Measurements from ENCODE around the gene NTF3.

The NTF3 gene

DNA sequence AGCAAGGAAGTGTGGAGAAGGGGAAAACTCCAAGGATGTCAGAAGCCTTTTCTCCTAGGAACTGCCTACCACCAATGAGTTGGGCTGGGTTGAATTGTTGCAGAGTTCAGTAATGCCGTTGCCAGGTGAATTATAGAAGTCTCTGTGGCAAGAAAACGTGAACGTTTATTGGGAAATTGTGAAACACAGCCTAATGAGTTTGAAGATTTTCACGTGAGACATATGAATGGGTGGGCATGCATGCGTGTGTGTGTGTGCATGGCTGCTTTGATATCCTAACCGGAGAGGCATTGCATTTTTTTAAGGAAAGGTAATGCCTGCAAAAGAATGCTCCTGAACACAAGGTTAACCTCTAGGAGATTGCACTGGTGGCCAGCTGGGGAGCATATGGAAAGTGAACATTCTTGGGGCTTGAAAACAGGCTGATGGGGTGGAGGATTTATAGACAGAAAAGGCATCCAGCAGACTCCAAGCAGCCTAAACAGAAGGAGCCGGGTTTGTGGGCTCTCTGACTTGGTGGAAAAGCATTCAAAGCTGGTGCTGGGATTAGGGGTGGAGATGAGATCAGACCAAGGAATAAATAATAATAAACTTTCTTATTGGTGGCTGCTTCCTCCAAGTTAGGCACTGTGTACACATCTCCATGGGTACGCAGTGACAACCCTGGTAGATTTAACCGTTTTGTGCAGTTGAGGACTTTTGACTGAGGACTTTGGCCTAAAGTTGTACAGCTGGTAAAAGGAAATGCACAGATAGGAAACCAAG, 67.8 kb downstream of the NTF3 start:
- Histone ChIP-seq H3K4me3 (ENCODE audit: severe bottlenecking) (no peak overlapping the region), H3K27me3 (ENCODE audit: insufficient read depth, poor library complexity, severe bottlenecking) (peaks cover 13% of the 10 kb centered on the region), H3K27ac (ENCODE audit: poor library complexity, severe bottlenecking) (no peak overlapping the region), H3K9me3 (ENCODE audit: severe bottlenecking) (no peaks in the 10 kb centered on the region), H3K36me3 (ENCODE audit: low read depth) (no peaks in the 10 kb centered on the region), H3K4me1 (ENCODE audit: insufficient read depth, poor library complexity, severe bottlenecking) (no peaks in the 10 kb centered on the region)
- DNase-seq (ENCODE audit: low spot score) (no peak), ATAC-seq (ENCODE audit: low read depth) (no peak)
- TF ChIP-seq, protein P1, sequence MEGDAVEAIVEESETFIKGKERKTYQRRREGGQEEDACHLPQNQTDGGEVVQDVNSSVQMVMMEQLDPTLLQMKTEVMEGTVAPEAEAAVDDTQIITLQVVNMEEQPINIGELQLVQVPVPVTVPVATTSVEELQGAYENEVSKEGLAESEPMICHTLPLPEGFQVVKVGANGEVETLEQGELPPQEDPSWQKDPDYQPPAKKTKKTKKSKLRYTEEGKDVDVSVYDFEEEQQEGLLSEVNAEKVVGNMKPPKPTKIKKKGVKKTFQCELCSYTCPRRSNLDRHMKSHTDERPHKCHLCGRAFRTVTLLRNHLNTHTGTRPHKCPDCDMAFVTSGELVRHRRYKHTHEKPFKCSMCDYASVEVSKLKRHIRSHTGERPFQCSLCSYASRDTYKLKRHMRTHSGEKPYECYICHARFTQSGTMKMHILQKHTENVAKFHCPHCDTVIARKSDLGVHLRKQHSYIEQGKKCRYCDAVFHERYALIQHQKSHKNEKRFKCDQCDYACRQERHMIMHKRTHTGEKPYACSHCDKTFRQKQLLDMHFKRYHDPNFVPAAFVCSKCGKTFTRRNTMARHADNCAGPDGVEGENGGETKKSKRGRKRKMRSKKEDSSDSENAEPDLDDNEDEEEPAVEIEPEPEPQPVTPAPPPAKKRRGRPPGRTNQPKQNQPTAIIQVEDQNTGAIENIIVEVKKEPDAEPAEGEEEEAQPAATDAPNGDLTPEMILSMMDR (IDR thresholded peaks at IDR 0.05; ENCODE audit: poor library complexity, severe bottlenecking): no peak

DNA sequence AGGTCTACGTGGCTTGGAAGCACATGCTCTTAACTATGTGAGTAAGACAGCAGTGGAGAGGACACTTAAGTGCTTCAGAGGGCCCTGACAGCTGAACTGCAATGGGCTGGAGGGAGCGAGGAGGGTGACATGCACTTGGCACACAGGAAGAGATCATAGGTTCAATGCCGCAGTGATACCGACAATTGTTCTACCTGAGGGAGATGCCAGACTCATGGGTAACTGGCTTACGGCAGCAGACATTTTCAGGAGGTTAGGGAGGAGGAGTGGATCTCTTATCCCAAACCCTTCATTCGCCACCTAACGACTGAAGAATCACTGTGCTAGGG, 68.4 kb downstream of the NTF3 start:
- Histone ChIP-seq H3K4me3 (ENCODE audit: severe bottlenecking) (no peak overlapping the region), H3K27me3 (ENCODE audit: insufficient read depth, poor library complexity, severe bottlenecking) (peaks cover 13% of the 10 kb centered on the region), H3K27ac (ENCODE audit: poor library complexity, severe bottlenecking) (no peak overlapping the region), H3K4me1 (ENCODE audit: insufficient read depth, poor library complexity, severe bottlenecking) (no peaks in the 10 kb centered on the region), H3K9me3 (ENCODE audit: severe bottlenecking) (no peaks in the 10 kb centered on the region), H3K36me3 (ENCODE audit: low read depth) (no peaks in the 10 kb centered on the region)
- no peak for DNase-seq (ENCODE audit: low spot score)
- no peak for ATAC-seq (ENCODE audit: low read depth)
- TF ChIP-seq, protein P1 (IDR thresholded peaks at IDR 0.05; ENCODE audit: poor library complexity, severe bottlenecking): no peak

DNA sequence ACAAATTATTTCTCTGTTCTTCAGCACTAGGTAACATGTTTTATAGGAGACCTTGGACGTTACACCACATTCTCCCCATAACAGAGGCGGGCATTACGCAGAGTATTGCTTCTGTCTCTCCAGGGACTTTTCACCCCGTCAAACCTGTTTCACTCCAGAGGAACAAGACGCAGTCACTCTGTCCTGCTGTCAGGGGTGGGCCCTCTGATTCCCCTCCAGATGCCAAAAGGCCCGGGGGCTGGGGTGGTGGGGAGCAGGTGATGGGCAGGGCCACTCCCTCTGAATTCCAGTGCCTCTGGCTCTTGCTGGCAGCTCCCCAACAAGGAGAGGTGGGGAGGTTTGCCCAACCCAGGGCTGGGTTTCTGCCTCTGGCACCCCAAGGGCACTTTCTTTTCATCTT, 71.9 kb downstream of the NTF3 start:
- H3K27me3 ChIP-seq (ENCODE audit: insufficient read depth, poor library complexity, severe bottlenecking): peaks cover 13% of the 10 kb centered on the region
- no peak overlapping the region for H3K4me3 ChIP-seq (ENCODE audit: severe bottlenecking)
- TF ChIP-seq, protein P1 (IDR thresholded peaks at IDR 0.05; ENCODE audit: poor library complexity, severe bottlenecking): no peak
- no peaks in the 10 kb centered on the region for H3K36me3 ChIP-seq (ENCODE audit: low read depth)
- no peaks in the 10 kb centered on the region for H3K9me3 ChIP-seq (ENCODE audit: severe bottlenecking)
- H3K27ac ChIP-seq (ENCODE audit: poor library complexity, severe bottlenecking): no peak overlapping the region
- peak; percentile 35; the same call in 1 of the 3 replicates for ATAC-seq (ENCODE audit: low read depth)
- DNase-seq (ENCODE audit: low spot score): no peak
- H3K4me1 ChIP-seq (ENCODE audit: insufficient read depth, poor library complexity, severe bottlenecking): no peaks in the 10 kb centered on the region

DNA sequence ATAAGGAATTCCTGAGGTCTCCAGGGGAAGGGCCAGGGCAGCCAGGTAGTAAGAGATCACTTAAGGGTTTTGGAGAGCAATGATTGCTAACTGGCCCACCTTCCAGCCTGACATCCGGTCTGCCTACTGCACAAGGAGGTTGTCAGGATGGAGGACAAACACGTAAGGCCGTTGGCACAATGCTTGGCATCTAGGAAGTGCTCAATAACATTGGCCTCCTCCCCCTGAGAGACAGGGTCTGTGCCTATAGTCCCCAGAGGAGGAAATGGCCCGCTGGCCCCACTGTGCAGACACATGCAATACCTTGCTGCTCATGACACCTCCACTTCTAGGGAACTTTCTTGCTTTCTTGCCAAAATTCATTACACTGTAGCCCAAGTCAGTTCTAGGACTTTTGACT, 73.2 kb downstream of the NTF3 start:
- H3K36me3 ChIP-seq (ENCODE audit: low read depth): no peaks in the 10 kb centered on the region
- DNase-seq (ENCODE audit: low spot score): no peak
- H3K27me3 ChIP-seq (ENCODE audit: insufficient read depth, poor library complexity, severe bottlenecking): peaks cover 13% of the 10 kb centered on the region
- no peak overlapping the region for H3K27ac ChIP-seq (ENCODE audit: poor library complexity, severe bottlenecking)
- no peak overlapping the region for H3K4me3 ChIP-seq (ENCODE audit: severe bottlenecking)
- H3K4me1 ChIP-seq (ENCODE audit: insufficient read depth, poor library complexity, severe bottlenecking): no peaks in the 10 kb centered on the region
- TF ChIP-seq, protein P1 (IDR thresholded peaks at IDR 0.05; ENCODE audit: poor library complexity, severe bottlenecking): no peak
- H3K9me3 ChIP-seq (ENCODE audit: severe bottlenecking): no peaks in the 10 kb centered on the region
- ATAC-seq (ENCODE audit: low read depth): no peak

DNA sequence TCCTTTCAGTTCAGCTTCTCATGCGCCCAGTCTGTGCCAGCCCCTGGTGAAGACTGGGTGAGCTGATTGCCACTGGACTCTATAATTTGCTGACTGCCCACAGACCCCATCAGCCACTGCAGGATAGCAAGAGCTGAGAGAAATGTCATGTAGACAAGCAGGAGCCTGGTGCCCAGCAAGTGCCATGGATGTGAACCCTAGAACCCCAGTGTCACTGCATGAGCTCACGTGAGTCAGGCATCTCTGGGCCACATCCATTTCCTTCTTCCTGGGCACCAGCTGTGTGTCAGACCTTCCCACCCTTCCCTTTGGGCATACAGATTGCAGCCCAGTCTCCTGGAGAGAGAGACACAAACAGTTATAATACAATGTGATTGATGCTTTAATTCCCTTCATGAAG, 73.8 kb downstream of the NTF3 start:
- no peak for DNase-seq (ENCODE audit: low spot score)

More for the DNA sequence above, 73.8 kb downstream of the NTF3 start:
- Histone ChIP-seq H3K27me3 (ENCODE audit: insufficient read depth, poor library complexity, severe bottlenecking) (peaks cover 13% of the 10 kb centered on the region), H3K36me3 (ENCODE audit: low read depth) (no peaks in the 10 kb centered on the region), H3K9me3 (ENCODE audit: severe bottlenecking) (no peaks in the 10 kb centered on the region), H3K27ac (ENCODE audit: poor library complexity, severe bottlenecking) (no peak overlapping the region), H3K4me1 (ENCODE audit: insufficient read depth, poor library complexity, severe bottlenecking) (no peaks in the 10 kb centered on the region), H3K4me3 (ENCODE audit: severe bottlenecking) (no peak overlapping the region)
- TF ChIP-seq, protein P1 (IDR thresholded peaks at IDR 0.05; ENCODE audit: poor library complexity, severe bottlenecking): no peak
- no peak for ATAC-seq (ENCODE audit: low read depth)

Measured in RWPE2 (cell line).